Skeletal muscle tissue (tissue), 4 donors: Measurements from ENCODE around the gene QSER1. TPM values are rescaled to one million over a fixed set of nuclear protein-coding genes. Genes with fewer than 3 reads are reported as not detected.
"Not testable (repeated sequence)": the region's sequence is repeated elsewhere in the genome, so short reads cannot be mapped to it uniquely, and the experiment has no call there.

ENCODE experiments used
- H3K27ac ChIP-seq: one replicate; pipeline ENCODE4 v1.7.0; 2013; ENCODE audit warnings: mild to moderate bottlenecking, low read depth, low read length, inconsistent platforms
- H3K27me3 ChIP-seq, 3 donors: one replicate each; pipeline ENCODE4 v1.7.0; 2013; ENCODE audit warnings: low read length in 3 of 3; ENCODE audit not compliant: control insufficient read depth in 3 of 3, insufficient read depth in 3 of 3
- H3K36me3 ChIP-seq, 3 donors: one replicate each; pipeline ENCODE4 v1.7.0; 2013; ENCODE audit warnings: low read length in 3 of 3; ENCODE audit not compliant: control insufficient read depth in 3 of 3, insufficient read depth in 3 of 3
- H3K4me1 ChIP-seq, 3 donors: one replicate each; pipeline ENCODE4 v1.7.0; 2013; ENCODE audit warnings: low read length in 3 of 3, mild to moderate bottlenecking in 3 of 3; ENCODE audit not compliant: control insufficient read depth in 3 of 3, insufficient read depth in 3 of 3
- H3K4me3 ChIP-seq, 3 donors: one replicate each; pipeline ENCODE4 v1.7.0; 2013; ENCODE audit warnings: low read length in 3 of 3
- H3K9ac ChIP-seq, 3 donors: one replicate each; pipeline ENCODE4 v1.7.0; 2013; ENCODE audit warnings: low read length in 3 of 3, mild to moderate bottlenecking in 3 of 3, moderate library complexity in 2 of 3, low read depth in 1 of 3
- H3K9me3 ChIP-seq, 3 donors: one replicate each; pipeline ENCODE4 v1.7.0; 2013; ENCODE audit warnings: low read length in 3 of 3; ENCODE audit not compliant: control insufficient read depth in 3 of 3
- total RNA-seq: library from RNA; depleted of rRNA; stranded (reverse); fragments of >200 nt; gene quantifications from one replicate; pipeline ENCODE4 v1.2.3, GENCODE V29; 2014
- donor health status: Osteomylitis.

Gene QSER1
- total RNA-seq, 1 donor from 2014 or later = 29.2 TPM

DNA sequence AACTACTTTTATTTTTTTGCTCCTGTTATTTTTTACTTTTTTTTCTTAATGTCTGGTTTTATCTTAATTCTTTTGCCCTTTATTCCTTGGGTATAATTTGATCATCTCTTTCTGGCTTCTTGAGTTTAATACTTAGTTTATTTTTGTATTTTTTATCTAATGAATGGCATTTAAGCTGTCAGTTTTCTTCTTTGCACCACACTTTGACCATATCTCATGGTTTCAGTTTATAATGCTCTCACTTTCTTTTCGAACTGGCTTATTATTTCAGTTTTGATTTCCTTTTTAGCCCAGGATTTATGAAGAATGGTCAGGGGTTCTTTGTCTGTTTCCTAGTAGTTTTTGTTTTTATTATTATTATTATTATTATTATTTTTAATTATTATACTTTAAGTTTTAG, 48.3 kb downstream of the QSER1 start:
- Histone ChIP-seq H3K9me3 (no peaks in the 10 kb centered on the region), H3K27ac (no peak overlapping the region), H3K27me3 (no peaks in the 10 kb centered on the region), H3K4me3 (no peak overlapping the region), H3K9ac (no peak overlapping the region), H3K4me1 (no peaks in the 10 kb centered on the region), H3K36me3 (peaks cover 0 to 2% (median 0%) of the 10 kb centered on the region in 3 donors)

DNA sequence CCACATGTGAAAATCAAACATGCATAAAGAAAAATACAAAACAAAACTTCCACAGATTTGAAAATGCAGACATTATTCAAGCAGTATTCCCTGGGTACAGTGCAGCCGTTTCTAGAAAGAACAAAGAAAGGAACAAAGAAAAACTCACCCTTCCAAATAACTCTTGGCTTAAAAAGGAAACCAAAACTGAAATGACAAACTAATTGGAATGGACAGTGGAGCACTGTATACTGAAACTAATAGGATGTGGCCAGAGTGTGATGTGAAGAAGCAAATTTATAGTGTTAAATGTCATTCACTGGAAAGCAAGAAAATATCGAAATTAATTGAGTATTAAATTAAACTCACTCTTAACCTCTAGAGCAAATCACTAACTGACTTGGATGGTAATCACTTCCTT, 55.4 kb downstream of the QSER1 start:
- no peak overlapping the region for H3K9ac ChIP-seq
- no peaks in the 10 kb centered on the region for H3K36me3 ChIP-seq
- H3K27me3 ChIP-seq = no peaks in the 10 kb centered on the region
- no peak overlapping the region for H3K27ac ChIP-seq
- H3K9me3 ChIP-seq = no peaks in the 10 kb centered on the region
- no peaks in the 10 kb centered on the region for H3K4me1 ChIP-seq
- peak overlapping the region in 1 of 3 donors; percentile 3 for H3K4me3 ChIP-seq

DNA sequence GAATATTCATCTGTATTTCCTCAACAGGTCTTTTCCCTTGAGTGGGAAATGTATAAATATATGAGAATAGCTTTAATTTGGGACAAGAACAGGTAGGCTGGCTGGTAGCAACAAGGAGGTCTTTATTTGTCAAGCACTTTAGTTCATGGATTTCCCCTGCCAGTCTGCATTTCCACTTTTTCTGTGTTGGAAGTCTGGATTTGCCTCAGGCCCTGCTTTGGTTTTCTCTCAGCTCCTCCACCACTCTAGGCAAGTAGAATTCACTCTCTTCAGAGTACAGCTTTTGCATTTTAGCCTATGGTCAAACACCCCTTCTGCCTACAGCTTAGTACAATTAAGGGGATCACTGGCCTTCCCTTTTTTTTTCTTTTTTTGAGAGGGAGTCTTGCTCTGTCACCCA, 57.1 kb downstream of the QSER1 start:
- H3K27me3 ChIP-seq = no peaks in the 10 kb centered on the region
- H3K9ac ChIP-seq = no peak overlapping the region
- H3K9me3 ChIP-seq = no peaks in the 10 kb centered on the region
- no peak overlapping the region for H3K27ac ChIP-seq
- H3K36me3 ChIP-seq = peaks cover 0 to 2% (median 0%) of the 10 kb centered on the region in 3 donors
- no peak overlapping the region for H3K4me3 ChIP-seq
- no peaks in the 10 kb centered on the region for H3K4me1 ChIP-seq

DNA sequence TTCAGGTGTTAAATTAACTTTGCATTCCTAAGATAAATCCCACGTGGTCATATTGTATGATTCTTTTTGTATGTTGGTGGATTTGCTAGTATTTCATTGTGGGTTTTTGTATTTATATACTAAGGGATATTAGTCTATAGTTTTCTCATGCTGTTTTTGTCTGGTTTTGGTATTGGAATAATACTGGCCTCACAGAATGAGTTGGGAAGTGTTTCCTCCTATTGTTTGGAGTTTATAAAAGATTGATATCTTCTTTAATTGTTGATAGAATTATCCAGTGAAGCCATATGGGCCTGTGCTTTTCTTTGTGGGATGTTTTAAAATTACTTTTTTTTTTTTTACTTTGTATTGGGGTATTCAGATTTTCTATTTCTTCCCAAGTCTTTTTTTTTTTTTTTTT, 59.8 kb downstream of the QSER1 start:
- no peaks in the 10 kb centered on the region for H3K27me3 ChIP-seq
- no peak overlapping the region for H3K9ac ChIP-seq
- H3K36me3 ChIP-seq = peaks cover 0 to 4% (median 2%) of the 10 kb centered on the region in 3 donors
- no peak overlapping the region for H3K27ac ChIP-seq
- no peak overlapping the region for H3K4me3 ChIP-seq
- H3K4me1 ChIP-seq = no peaks in the 10 kb centered on the region
- H3K9me3 ChIP-seq = no peaks in the 10 kb centered on the region

DNA sequence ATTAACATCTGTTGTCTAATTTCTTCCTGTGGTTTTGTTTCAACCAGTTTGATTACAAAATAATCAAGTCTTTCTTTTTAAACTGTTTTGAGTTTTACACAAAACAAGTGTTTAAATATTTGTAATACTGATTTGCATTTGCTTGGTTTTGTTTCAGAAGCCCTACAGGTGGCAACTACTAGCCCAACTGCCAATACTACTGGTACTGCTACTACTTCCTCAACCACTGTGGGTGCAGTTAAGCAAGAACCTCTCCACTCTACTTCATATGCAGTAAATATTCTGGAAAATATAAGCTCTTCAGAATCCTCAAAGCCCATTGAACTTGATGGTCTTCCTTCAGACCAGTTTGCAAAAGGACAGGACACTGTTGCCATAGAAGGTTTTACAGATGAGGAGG, 61.1 kb downstream of the QSER1 start:
- H3K9ac ChIP-seq = no peak overlapping the region
- H3K4me1 ChIP-seq = no peaks in the 10 kb centered on the region
- H3K4me3 ChIP-seq = no peak overlapping the region
- H3K9me3 ChIP-seq = no peaks in the 10 kb centered on the region
- no peaks in the 10 kb centered on the region for H3K27me3 ChIP-seq
- peaks cover 2 to 10% (median 5%) of the 10 kb centered on the region in 3 donors for H3K36me3 ChIP-seq
- H3K27ac ChIP-seq = no peak overlapping the region

DNA sequence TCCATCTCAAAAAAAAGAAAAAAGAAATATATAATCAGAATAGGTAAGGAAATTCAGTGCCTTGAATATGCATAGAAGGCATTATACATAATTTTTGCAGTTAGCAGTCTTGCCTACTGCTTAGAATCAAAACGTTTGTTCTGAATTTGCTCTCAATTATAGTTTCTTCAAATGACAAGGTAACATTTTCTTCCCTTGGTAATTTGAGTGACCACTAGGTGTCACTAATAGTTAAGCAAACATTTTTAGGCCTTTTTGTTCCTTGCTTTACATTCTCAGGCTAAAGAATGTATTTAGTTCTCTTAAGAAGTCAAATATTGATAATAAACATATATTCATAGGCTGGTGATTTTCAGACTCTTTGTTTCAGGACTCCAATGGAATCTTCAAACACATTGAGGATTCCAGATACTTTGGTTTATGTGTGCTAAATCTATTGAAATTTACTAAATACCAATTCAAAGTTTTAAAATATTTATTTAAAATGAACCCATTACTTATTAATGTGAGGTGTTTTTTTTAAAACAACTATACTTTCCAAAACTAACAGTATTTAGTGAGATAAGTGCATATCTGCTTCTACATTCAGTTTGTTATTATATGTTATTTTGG, 68.0 kb downstream of the QSER1 start:
- H3K27me3 ChIP-seq = no peaks in the 10 kb centered on the region
- H3K4me1 ChIP-seq = no peaks in the 10 kb centered on the region
- no peaks in the 10 kb centered on the region for H3K9me3 ChIP-seq
- H3K27ac ChIP-seq = no peak overlapping the region
- no peak overlapping the region for H3K9ac ChIP-seq
- no peak overlapping the region for H3K4me3 ChIP-seq
- peaks cover 4 to 17% (median 5%) of the 10 kb centered on the region in 3 donors for H3K36me3 ChIP-seq

DNA sequence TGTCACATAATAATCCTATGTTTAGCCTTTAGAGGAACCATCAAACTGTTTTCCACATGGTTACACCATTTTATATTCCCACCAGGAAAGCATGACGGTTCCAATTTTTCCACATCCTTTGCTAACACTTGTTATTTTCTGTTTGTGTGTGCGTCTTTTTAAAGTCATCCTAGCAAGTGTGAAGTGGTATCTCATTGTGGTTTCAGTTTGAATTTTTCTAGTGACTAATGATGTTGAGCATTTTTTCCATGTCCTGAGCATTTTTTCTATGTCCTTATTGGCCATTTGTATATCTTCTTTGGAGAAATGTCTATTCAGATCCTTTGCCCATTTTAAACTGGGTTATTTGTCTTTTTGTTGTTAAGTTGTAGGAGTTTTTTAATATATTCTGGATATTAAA, 69.4 kb downstream of the QSER1 start:
- no peaks in the 10 kb centered on the region for H3K9me3 ChIP-seq
- no peaks in the 10 kb centered on the region for H3K27me3 ChIP-seq
- no peak overlapping the region for H3K27ac ChIP-seq
- no peaks in the 10 kb centered on the region for H3K4me1 ChIP-seq
- H3K9ac ChIP-seq = no peak overlapping the region
- H3K36me3 ChIP-seq = peaks cover 6 to 13% (median 10%) of the 10 kb centered on the region in 3 donors
- no peak overlapping the region for H3K4me3 ChIP-seq

DNA sequence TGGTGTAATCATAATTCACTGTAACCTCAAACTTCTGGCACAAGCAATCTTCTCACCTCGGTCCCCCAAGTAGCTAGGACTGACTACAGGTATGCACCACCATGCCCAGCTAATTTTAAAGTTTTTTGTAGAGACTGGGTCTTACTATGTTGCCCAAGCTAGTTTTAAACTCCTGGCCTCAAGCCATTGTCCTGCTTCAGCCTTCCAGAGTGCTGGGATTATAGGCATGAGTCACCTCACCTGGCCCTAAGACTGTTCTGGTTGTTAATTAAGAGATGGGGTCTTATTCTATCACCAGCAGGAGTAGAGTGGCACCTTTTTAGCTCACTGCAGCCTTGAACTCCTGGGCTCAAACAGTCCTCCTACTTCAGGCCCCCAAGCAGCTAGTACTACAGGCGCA, 71.1 kb downstream of the QSER1 start:
- H3K36me3 ChIP-seq = peaks cover 5 to 6% (median 6%) of the 10 kb centered on the region in 3 donors
- no peaks in the 10 kb centered on the region for H3K4me1 ChIP-seq
- no peak overlapping the region for H3K27ac ChIP-seq
- H3K9ac ChIP-seq = no peak overlapping the region
- H3K4me3 ChIP-seq = no peak overlapping the region
- H3K9me3 ChIP-seq = no peaks in the 10 kb centered on the region
- no peaks in the 10 kb centered on the region for H3K27me3 ChIP-seq

DNA sequence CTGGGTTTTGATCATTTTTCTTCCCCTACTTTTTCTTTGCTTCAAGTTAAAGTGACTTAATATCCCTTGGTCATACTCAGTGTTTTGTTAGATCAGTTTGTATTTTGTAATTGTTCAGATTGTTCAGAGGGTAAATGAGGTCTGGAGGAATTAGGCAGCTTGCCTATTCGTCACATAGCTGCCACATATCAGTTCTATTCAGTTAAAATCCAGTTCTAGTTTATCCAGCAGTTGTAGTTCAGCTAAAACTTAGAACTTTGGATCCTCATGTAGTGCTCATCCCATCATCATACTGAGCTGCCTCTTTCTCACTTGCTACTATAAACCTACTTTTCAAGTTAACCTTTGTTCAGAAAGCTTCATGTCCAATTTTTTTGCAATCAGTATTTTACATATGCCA, 75.9 kb downstream of the QSER1 start:
- Histone ChIP-seq H3K4me3 (no peak overlapping the region), H3K9ac (no peak overlapping the region), H3K4me1 (no peaks in the 10 kb centered on the region), H3K9me3 (no peaks in the 10 kb centered on the region), H3K27ac (no peak overlapping the region), H3K27me3 (no peaks in the 10 kb centered on the region), H3K36me3 (peaks cover 8 to 22% (median 9%) of the 10 kb centered on the region in 3 donors)

DNA sequence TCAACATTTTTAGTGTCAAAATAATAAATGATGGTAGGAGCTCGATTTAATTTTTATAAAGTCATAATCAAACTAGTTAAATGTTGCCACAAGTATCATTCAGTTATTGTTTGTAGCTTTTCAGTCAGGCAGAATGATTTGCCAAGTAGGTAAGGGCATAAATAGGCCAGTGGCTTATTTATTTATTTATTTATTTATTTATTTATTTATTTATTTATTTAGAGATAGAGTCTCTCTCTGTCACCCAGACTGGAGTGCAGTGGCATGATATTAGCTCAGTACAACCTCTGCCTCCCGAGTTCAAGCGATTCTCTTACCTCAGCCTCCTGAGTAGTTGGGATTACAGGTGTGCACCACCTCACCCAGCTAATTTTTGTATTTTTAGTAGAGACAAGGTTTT, 79.6 kb downstream of the QSER1 start:
- H3K36me3 ChIP-seq = peaks cover 8 to 33% (median 14%) of the 10 kb centered on the region in 3 donors
- not testable (repeated sequence) for H3K4me1 ChIP-seq, H3K27me3 ChIP-seq, H3K9ac ChIP-seq, H3K9me3 ChIP-seq, H3K27ac ChIP-seq, H3K4me3 ChIP-seq
